Subcutaneous adipose tissue (tissue), 4 donors: ENCODE data around the gene SLC41A2. TPM values are rescaled to one million over a fixed set of nuclear protein-coding genes. Genes with fewer than 3 reads are reported as not detected.

Experiments
- total RNA-seq, 4 donors: library from RNA; depleted of rRNA; stranded (reverse); fragments of >200 nt; gene quantifications; one replicate each; pipeline ENCODE4 v1.1.0, GENCODE V29; 2016
- TF ChIP-seq, protein P1 (sequence below): fragments of 450-650 bp; IDR thresholded peaks from one replicate; pipeline ENCODE4 v1.5.1; 2016; ENCODE audit warnings: low read depth, mild to moderate bottlenecking, control low read depth, antibody characterized with exemption, moderate library complexity

SLC41A2 gene
- total RNA-seq, 4 donors from 2014 or later: 18.5 to 65.8 (median 36.4) TPM

- TF ChIP-seq, protein P1, sequence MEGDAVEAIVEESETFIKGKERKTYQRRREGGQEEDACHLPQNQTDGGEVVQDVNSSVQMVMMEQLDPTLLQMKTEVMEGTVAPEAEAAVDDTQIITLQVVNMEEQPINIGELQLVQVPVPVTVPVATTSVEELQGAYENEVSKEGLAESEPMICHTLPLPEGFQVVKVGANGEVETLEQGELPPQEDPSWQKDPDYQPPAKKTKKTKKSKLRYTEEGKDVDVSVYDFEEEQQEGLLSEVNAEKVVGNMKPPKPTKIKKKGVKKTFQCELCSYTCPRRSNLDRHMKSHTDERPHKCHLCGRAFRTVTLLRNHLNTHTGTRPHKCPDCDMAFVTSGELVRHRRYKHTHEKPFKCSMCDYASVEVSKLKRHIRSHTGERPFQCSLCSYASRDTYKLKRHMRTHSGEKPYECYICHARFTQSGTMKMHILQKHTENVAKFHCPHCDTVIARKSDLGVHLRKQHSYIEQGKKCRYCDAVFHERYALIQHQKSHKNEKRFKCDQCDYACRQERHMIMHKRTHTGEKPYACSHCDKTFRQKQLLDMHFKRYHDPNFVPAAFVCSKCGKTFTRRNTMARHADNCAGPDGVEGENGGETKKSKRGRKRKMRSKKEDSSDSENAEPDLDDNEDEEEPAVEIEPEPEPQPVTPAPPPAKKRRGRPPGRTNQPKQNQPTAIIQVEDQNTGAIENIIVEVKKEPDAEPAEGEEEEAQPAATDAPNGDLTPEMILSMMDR: no peak
Measured at GRCh38 chr12:104963757-104964156, 5.7 kb upstream of the SLC41A2 start.

- TF ChIP-seq, protein P1: no peak
Measured at GRCh38 chr12:104960464-104960863, 2.4 kb upstream of the SLC41A2 start.

- TF ChIP-seq, protein P1: no peak
Measured at GRCh38 chr12:104959335-104959841, 1.3 kb upstream of the SLC41A2 start.

GRCh38 chr12:104958805-104959334 is 780 bp upstream of the SLC41A2 start:
- TF ChIP-seq, protein P1: no peak

DNA sequence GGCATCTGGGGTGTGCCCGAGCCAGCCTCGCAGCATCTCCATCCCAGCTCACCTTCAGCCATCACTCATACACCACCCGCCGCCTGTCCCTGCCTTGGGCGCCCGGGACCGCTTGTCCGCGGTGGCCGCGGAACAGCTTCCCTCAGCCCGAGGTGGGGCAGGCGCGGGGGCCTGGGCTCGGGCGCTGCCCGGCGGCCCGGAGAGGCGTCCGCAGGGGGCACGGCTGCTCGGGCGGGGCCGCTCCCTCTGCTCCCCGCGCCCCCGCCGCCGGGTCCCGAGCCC is 430 bp downstream of the SLC41A2 start:
- TF ChIP-seq, protein P1: no peak

- TF ChIP-seq, protein P1: no peak
Measured at GRCh38 chr12:104956870-104957718, 996 bp downstream of the SLC41A2 start.

DNA sequence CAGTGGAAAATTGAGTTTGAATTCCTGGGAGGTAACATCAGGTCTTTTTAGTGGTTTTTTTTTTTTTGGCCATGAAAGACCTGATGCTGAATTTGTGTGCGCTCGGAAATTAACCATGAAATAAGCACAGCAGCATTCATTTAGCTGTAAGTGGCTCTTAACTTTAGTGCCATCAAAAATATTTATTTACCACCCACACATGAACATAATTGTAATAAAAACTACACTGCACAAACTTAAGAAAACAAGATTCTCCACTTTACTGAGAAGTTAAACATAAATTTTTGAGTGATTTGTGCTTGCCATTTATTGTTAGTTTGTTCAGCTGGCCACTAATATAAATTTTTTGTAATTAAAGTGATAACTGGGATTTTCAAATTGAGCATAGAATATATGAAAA is 2.4 kb downstream of the SLC41A2 start:
- TF ChIP-seq, protein P1: no peak
